MG63 (cell line): ENCODE measurements around the gene UBAP1L. TPM values are rescaled to one million over a fixed set of nuclear protein-coding genes. Genes with fewer than 3 reads are reported as not detected.
"Not testable (repeated sequence)": the region's sequence is repeated elsewhere in the genome, so short reads cannot be mapped to it uniquely, and the experiment has no call there.

Experiments used
- DNase-seq: peaks from one replicate; pipeline ENCODE4 v3.0.0-alpha.2; 2020
- H3K27me3 ChIP-seq: fragments of 250-450 bp; sonication (Bioruptor Pico); 2 replicates; pipeline ENCODE4 v1.5.1; 2020; ENCODE audit warnings: mild to moderate bottlenecking, moderate library complexity
- H3K36me3 ChIP-seq: fragments of 250-450 bp; sonication (Bioruptor Pico); 2 replicates; pipeline ENCODE4 v1.5.1; 2020; ENCODE audit warnings: mild to moderate bottlenecking, moderate library complexity
- H3K4me3 ChIP-seq: fragments of 250-450 bp; sonication (Bioruptor Pico); 2 replicates; pipeline ENCODE4 v1.5.1; 2020; ENCODE audit warnings: mild to moderate bottlenecking, moderate library complexity
- H3K9me3 ChIP-seq: fragments of 250-450 bp; sonication (Bioruptor Pico); 2 replicates; pipeline ENCODE4 v1.5.1; 2020; ENCODE audit warnings: mild to moderate bottlenecking, moderate library complexity
- total RNA-seq: library from RNA; depleted of rRNA; stranded (reverse); fragments of >200 nt; shearing (Covaris generic); gene quantifications from 2 replicates; pipeline ENCODE4 v1.2.3, GENCODE V29; 2014; ENCODE audit warnings: low replicate concordance

The UBAP1L gene
- total RNA-seq, 1 experiment from 2014 or later: 0.43 TPM

DNA sequence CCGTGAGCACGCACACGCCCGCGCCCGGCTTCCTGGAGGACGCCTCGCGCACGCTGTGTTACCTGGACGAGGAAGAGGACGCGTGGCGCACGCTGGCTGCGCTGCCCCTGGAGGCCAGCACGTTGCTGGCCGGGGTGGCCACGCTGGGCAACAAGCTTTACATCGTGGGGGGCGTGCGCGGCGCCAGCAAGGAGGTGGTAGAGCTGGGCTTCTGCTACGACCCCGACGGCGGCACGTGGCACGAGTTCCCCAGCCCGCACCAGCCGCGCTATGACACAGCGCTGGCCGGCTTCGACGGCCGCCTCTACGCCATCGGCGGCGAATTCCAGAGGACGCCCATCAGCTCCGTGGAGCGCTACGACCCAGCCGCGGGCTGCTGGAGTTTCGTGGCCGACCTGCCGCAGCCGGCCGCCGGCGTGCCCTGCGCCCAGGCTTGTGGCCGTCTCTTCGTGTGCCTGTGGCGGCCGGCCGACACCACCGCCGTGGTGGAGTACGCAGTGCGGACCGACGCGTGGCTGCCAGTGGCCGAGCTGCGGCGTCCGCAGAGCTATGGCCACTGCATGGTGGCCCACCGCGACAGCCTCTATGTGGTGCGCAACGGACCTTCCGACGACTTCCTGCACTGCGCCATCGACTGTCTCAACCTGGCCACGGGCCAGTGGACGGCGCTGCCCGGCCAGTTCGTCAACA is 37.6 kb downstream of the UBAP1L start:
- H3K9me3 ChIP-seq: no peaks in the 10 kb centered on the region
- H3K27me3 ChIP-seq: no peaks in the 10 kb centered on the region
- no peak overlapping the region for H3K4me3 ChIP-seq

DNA sequence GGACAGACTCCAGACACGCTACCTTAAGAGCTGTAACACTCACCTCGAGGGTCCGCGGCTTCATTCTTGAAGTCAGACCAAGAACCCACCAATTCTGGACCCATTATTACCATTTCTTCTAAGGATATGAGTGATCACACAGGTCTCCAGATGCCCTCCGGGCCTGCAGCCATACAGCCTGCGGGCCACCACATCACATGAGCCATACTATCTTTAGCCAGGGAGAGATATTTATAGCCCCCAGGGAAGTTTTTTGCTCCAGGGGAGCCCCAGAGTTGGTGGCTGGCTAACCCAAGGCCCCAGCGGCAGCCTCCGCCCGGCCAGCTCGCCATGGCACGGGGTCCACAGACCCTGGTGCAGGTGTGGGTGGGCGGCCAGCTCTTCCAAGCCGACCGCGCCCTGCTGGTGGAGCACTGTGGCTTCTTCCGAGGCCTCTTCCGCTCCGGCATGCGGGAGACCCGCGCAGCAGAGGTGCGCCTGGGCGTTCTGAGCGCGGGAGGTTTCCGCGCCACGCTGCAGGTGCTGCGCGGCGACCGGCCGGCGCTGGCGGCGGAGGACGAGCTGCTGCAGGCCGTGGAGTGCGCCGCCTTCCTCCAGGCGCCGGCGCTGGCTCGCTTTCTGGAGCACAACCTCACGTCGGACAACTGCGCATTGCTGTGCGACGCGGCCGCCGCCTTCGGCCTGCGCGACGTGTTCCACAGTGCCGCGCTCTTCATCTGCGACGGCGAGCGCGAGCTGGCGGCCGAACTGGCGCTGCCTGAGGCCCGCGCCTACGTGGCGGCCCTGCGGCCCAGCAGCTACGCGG is 38.3 kb downstream of the UBAP1L start, which contains the start of gene KBTBD13:
KBTBD13 (plus strand) TSS at position 261 of the 805 bp plus-strand sequence; CDS start at position 331, 70 bp downstream.
- no peak for DNase-seq
- Histone ChIP-seq H3K27me3 (no peaks in the 10 kb centered on the region), H3K36me3 (no peaks in the 10 kb centered on the region), H3K4me3 (no peak within 1 kb of the TSS), H3K9me3 (no peaks in the 10 kb centered on the region)

More for the DNA sequence above, 37.6 kb downstream of the UBAP1L start:
- no peaks in the 10 kb centered on the region for H3K36me3 ChIP-seq
- no peak for DNase-seq

DNA sequence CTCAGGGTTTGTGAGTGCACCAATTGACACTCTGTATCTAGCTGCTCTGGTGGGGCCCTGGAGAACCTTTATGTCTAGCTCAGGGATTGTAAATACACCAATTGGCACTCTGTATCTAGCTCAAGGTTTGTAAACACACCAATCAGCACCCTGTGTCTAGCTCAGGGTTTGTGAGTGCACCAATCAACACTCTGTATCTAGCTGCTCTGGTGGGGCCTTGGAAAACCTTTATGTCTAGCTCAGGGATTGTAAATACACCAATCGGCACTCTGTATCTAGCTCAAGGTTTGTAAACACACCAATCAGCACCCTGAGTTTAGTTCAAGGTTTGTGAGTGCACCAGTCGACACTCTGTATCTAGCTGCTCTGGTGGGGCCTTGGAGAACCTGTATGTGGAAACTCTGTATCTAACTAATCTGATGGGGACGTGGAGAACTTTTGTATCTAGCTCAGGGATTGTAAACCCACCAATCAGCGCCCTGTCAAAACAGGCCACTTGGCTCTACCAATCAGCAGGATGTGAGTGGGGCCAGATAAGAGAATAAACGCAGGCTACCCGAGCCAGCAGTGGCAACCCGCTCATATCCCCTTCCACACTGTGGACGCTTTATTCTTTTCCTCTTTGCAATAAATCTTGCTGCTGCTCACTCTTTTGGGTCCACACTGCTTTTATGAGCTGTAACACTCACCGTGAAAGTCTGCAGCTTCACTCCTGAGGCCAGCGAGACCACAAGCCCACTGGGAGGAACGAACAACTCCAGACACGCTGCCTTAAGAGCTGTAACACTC is 39.2 kb downstream of the UBAP1L start:
- not testable (repeated sequence) for DNase-seq, H3K27me3 ChIP-seq, H3K9me3 ChIP-seq, H3K4me3 ChIP-seq, H3K36me3 ChIP-seq

DNA sequence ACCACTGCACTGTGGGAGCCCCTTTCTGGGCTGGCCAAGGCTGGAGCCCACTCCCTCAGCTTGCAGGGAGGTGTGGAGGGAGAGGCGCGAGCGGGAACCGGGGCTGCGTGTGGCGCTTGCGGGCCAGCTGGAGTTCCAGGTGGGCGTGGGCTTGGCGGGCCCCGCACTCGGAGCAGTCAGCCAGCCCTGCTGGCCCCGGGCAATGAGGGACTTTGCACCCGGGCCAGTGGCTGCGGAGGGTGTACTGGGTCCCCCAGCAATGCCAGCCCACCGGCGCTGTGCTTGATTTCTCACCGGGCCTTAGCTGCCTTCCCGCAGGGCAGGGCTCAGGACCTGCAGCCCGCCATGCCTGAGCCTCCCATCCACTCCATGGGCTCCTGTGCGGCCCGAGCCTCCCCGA is 40.1 kb downstream of the UBAP1L start:
- not testable (repeated sequence) for DNase-seq, H3K27me3 ChIP-seq, H3K36me3 ChIP-seq, H3K9me3 ChIP-seq, H3K4me3 ChIP-seq

- H3K27me3 ChIP-seq: no peaks in the 10 kb centered on the region
- H3K4me3 ChIP-seq: no peak overlapping the region
- DNase-seq: no peak
- no peaks in the 10 kb centered on the region for H3K36me3 ChIP-seq
- H3K9me3 ChIP-seq: no peaks in the 10 kb centered on the region
Observed at GRCh38 chr15:65072617-65073016, 42.4 kb downstream of the UBAP1L start.

GRCh38 chr15:65072027-65072426 is 43.0 kb downstream of the UBAP1L start:
- Histone ChIP-seq H3K36me3 (no peaks in the 10 kb centered on the region), H3K9me3 (no peaks in the 10 kb centered on the region), H3K27me3 (no peaks in the 10 kb centered on the region), H3K4me3 (no peak overlapping the region)
- peak; percentile 39 for DNase-seq

- Histone ChIP-seq H3K36me3 (no peaks in the 10 kb centered on the region), H3K9me3 (no peaks in the 10 kb centered on the region), H3K27me3 (no peaks in the 10 kb centered on the region), H3K4me3 (no peak overlapping the region)
- peak; percentile 70 for DNase-seq
Observed at GRCh38 chr15:65071381-65071811, 43.6 kb downstream of the UBAP1L start.

GRCh38 chr15:65069779-65070546 is 45.0 kb downstream of the UBAP1L start:
- Histone ChIP-seq H3K4me3 (no peak overlapping the region), H3K36me3 (no peaks in the 10 kb centered on the region), H3K9me3 (no peaks in the 10 kb centered on the region), H3K27me3 (no peaks in the 10 kb centered on the region)
- no peak for DNase-seq

- no peaks in the 10 kb centered on the region for H3K36me3 ChIP-seq
- peak; percentile 94 for DNase-seq
- H3K9me3 ChIP-seq: no peaks in the 10 kb centered on the region
- no peaks in the 10 kb centered on the region for H3K27me3 ChIP-seq
- no peak overlapping the region for H3K4me3 ChIP-seq
Observed at GRCh38 chr15:65069179-65069578, 45.8 kb downstream of the UBAP1L start.

- no peak overlapping the region; the same call in none of the 2 replicates for H3K4me3 ChIP-seq
- H3K27me3 ChIP-seq: no peaks in the 10 kb centered on the region
- no peaks in the 10 kb centered on the region for H3K36me3 ChIP-seq
- H3K9me3 ChIP-seq: no peaks in the 10 kb centered on the region
- DNase-seq: no peak
Observed at GRCh38 chr15:65068403-65068788, 46.6 kb downstream of the UBAP1L start.

DNA sequence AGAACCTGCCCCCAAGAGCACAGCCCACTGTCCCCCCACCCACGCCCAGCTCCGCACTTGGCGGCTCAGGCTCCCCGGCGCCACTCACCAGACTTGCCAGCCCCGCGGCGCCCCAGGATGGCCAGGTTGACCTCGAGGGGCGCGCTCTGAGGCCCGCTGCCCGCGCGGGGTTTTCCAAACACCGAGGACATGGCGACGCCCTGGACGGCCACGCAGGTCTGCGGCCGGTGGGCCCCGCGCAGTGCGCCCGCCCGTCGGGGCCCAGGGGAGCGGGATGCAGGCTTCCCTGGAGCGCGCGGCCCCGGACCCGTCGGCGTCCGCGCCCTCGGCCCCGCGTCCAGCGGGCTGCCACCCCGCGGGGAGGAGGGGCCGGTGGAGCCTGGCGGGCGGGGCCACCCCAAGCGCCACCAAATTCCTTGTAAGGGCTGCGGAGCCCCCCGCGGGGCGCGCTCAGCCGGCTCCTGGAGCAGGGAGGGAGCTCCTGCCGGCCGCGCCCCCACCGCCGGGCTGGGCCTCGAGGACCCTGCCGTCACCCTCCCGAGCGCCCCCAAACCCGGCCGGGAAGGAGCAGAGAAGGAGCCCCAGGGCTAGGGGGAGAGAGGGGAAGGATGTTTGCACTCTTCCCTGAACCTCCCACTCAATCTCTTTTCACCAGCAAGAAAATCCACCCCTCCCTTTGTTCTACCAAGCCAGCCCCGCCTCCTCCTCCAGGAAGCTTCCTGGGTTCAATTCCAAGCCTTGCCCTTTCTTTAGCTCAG is 47.2 kb downstream of the UBAP1L start, which contains the start of gene RASL12:
RASL12 (minus strand) TSS at position 347 of the 758 bp plus-strand sequence; CDS start at position 191, 156 bp downstream.
- no peaks in the 10 kb centered on the region for H3K36me3 ChIP-seq
- H3K4me3 ChIP-seq: peak within 1 kb of the TSS; percentile 42
- peak; percentile 50 for DNase-seq
- no peaks in the 10 kb centered on the region for H3K27me3 ChIP-seq
- H3K9me3 ChIP-seq: no peaks in the 10 kb centered on the region

GRCh38 chr15:65067317-65067644 is 47.7 kb downstream of the UBAP1L start:
- Histone ChIP-seq H3K27me3 (no peaks in the 10 kb centered on the region), H3K4me3 (peak overlapping the region; percentile 42), H3K36me3 (no peaks in the 10 kb centered on the region), H3K9me3 (no peaks in the 10 kb centered on the region)
- DNase-seq: no peak

DNA sequence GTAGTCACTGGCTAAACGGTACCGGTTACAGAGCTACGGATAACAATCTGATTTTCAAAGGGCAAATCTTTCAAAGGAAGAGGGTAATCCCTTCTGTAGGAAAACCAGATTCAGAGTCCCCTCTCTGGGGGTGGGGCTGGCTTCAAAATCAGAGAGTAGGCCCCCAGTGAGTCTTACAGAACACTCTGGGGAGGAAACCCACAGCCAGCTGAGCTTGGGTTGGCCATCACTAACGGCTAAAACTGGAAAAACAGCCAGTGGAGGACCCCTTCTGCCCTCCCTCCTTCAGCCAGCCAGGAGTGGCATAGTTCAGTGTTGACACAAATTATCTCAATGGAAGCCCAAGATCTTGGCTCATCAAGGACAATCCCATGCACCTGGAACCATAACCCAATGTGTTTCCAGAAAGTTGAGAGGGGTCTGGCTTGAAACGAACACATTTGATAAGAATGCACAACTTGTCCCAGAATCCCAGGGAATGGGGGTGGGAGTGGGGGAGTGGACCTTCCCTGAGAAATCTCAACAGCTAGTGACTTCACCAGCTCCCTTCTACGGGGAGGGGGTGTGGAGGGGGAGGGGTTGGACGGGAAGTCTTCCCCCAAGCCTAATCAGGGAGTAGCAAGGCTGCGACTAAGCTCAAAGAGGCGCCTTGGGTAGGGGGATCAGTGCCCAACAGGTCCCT is 48.2 kb downstream of the UBAP1L start:
- Histone ChIP-seq H3K27me3 (no peaks in the 10 kb centered on the region), H3K4me3 (peak overlapping the region; percentile 42), H3K9me3 (no peaks in the 10 kb centered on the region), H3K36me3 (no peaks in the 10 kb centered on the region)
- DNase-seq: no peak

DNA sequence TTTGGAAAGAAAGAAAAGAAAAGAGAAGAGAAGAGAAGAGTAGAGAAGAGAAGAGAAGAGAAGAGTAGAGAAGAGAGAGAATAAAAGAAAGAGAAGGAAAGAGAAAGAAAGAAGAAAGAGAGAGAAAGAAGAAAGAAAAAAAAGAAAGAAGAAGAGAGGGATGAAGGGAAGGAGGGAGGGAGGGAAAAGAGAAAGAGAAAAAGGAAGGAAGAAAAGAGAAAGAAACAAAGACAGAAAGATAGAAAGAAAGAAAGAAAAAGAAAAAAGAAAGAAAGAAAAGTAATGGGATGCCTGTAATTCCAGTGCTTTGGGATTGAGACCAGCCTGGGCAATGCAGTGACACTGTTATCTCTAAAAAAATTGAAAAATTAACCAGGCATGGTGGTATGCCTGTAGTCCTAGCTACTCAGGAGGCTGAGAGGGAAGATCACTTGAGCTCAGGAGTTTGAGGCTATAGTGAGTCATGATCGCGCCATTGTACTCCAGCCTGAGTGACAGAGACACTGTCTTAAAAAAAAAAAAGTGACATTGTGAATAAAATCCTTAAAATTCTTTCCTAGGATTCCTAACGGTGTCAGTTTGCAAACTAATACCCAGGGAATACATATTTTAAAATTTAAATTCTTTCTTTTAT is 48.9 kb downstream of the UBAP1L start:
- no peaks in the 10 kb centered on the region for H3K9me3 ChIP-seq
- no peak for DNase-seq
- H3K36me3 ChIP-seq: no peaks in the 10 kb centered on the region
- no peak overlapping the region; the same call in 1 of the 2 replicates for H3K4me3 ChIP-seq
- H3K27me3 ChIP-seq: no peaks in the 10 kb centered on the region

DNA sequence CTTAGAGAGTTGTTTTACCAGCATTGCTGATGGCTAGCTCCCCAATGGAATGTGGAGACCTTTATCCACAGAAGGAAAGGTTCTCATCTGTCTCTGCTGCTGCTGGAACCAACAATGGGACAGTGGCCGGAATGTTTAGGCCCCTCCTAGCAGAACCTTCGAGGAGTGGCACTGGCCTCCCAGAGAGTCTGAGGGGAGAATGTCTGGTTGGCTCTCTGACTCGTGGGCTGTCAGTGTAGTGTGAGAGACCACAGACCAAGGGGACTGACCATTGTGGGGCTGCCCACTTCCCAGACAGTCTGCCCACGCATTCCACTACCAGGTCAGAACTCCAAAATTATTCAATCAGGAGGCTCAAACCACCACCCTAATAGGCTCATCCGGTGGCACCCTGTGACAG is 52.3 kb downstream of the UBAP1L start:
- H3K4me3 ChIP-seq: no peak overlapping the region
- no peaks in the 10 kb centered on the region for H3K27me3 ChIP-seq
- DNase-seq: no peak
- no peaks in the 10 kb centered on the region for H3K9me3 ChIP-seq
- H3K36me3 ChIP-seq: no peaks in the 10 kb centered on the region
